Upper lobe of left lung (tissue), 4 donors: ENCODE measurements around the gene DNAJC1.

Experiments
- EP300 ChIP-seq, 4 donors: sonication (generic); formaldehyde crosslinking; IDR thresholded peaks; one replicate each; pipeline ENCODE4 v1.5.1; 2017; ENCODE audit warnings: antibody characterized with exemption in 4 of 4, control low read depth in 2 of 4
- POLR2A ChIP-seq, 4 donors: fragments of 450-650 bp; IDR thresholded peaks; one replicate each; pipeline ENCODE4 v1.5.1; 2016 to 2017; ENCODE audit warnings: antibody characterized with exemption in 4 of 4, mild to moderate bottlenecking in 2 of 4
- POLR2AphosphoS5 ChIP-seq, 2 donors: sonication (generic); formaldehyde crosslinking; IDR thresholded peaks; one replicate each; pipeline ENCODE4 v1.5.1; 2017; ENCODE audit warnings: antibody characterized with exemption in 2 of 2
- TF ChIP-seq, protein P1 (sequence below), 6 experiments: fragments of 450-650 bp in 4 of 6; fragments of 200-600 bp in 2 of 6; sonication (generic) in 2 of 6; IDR thresholded peaks; one replicate each; pipeline ENCODE4 v1.5.1; 2016 to 2019; ENCODE audit warnings: antibody characterized with exemption in 6 of 6

DNA sequence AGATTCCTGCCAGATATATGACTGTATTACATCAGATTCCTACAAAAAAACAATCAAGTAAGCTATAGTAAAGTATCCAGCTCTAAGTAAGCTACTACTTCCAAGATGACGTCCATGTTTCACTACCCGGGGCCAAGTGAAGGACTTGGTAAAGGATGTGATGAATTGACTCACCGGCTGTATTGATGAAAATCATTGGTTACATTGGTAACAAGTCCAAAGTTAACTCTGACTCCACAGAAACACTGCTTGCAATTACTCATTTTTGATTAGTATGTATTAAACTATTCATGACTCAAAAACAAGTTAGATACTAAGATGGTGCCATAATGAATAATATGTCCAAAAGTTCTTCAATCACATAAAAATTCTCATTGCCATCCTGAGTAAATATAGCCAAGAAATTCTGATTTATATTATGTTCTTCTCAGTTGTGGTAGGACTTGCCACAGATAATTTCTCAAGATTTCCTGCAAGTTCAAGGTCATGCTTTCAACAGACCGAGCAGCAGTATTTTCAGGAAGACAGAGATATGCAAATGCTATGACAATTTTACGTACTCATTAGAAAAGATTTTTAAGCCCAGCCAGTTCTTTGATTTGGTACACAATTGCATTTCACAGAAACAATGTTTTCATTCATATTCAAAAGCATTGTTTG, 12.6 kb upstream of the DNAJC1 start:
- TF ChIP-seq, protein P1, sequence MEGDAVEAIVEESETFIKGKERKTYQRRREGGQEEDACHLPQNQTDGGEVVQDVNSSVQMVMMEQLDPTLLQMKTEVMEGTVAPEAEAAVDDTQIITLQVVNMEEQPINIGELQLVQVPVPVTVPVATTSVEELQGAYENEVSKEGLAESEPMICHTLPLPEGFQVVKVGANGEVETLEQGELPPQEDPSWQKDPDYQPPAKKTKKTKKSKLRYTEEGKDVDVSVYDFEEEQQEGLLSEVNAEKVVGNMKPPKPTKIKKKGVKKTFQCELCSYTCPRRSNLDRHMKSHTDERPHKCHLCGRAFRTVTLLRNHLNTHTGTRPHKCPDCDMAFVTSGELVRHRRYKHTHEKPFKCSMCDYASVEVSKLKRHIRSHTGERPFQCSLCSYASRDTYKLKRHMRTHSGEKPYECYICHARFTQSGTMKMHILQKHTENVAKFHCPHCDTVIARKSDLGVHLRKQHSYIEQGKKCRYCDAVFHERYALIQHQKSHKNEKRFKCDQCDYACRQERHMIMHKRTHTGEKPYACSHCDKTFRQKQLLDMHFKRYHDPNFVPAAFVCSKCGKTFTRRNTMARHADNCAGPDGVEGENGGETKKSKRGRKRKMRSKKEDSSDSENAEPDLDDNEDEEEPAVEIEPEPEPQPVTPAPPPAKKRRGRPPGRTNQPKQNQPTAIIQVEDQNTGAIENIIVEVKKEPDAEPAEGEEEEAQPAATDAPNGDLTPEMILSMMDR (IDR thresholded peaks at IDR 0.05): no peak
- TF ChIP-seq EP300 (IDR thresholded peaks at IDR 0.05): no peak
- no peak for TF ChIP-seq POLR2A (IDR thresholded peaks at IDR 0.05)
- TF ChIP-seq POLR2AphosphoS5 (IDR thresholded peaks at IDR 0.05): no peak
